Middle frontal gyrus (tissue), 1 donor: ENCODE results near the gene ABO.
"Not testable (repeated sequence)": the region's sequence is repeated elsewhere in the genome, so short reads cannot be mapped to it uniquely, and the experiment has no call there.

Experiments
- DNase-seq: peaks from one replicate; pipeline ENCODE4 v3.0.0-alpha.2; 2015; ENCODE audit warnings: low spot score; ENCODE audit errors: extremely low spot score

ABO gene

GRCh38 chr9:133275105-133276000, at the start of gene ABO:
ABO (minus strand) TSS chr9:133275201.
- no peak for DNase-seq

DNA sequence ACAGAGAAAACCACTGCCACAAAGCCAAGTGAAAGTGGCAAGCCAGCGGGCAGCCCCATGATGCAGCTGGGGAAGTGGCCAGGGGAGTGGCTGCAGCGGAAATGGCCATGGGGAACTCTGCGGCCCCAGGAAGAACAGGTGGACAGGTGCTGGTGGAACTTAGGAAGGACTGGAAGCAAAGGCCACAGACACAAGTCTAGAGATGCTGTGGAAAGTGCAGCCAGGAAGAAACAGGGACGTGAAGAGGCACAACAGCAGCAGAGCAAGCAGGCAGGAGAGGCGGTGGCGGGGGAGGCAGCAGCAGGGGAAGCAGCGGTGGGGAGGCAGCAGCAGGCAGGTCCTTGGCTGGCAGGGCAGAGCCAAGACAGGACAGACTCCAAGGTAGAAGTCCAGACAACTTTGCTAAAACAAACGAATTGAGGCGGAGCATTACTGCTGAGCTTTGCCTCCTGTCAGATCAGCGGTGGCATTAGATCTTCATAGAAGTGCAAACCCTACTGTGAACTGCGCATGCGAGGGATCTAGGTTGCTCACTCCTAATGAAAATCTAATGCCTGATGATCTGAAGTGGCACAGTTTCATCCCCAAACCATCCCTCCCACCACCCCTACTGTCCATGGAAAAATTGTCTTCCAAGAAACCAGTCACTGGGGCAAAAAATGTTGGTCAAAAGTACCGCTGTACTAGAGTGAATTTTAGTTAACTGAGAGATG, 49.1 kb upstream of the ABO start:
- no peak for DNase-seq

GRCh38 chr9:133323211-133323610, 48.2 kb upstream of the ABO start:
- DNase-seq: no peak

GRCh38 chr9:133322701-133323100, 47.7 kb upstream of the ABO start:
- DNase-seq: no peak

DNA sequence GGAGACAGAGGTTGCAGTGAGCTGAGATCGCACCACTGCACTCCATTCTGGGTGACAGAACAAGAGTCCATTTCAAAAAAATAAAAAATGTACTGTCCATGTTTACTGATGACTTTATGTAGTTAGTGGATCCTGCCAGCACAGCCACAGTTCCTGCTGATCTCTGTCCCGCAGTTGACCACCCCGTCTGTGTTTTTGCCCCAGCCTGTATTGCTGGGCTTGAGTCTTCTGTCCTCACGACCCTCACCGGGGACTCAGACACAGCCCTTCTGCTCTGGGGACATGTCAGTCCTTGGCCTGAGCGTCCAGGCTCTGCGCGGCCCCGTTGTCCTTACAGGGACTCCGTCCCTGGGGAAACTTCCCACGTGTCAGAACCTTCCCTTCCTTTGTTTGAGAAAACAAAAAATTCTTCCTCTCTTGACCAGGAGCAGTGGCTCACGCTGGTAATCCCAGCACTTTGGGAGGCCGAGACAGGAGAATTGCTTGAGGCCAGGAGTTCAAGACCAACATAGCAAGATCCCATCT, 46.5 kb upstream of the ABO start:
- DNase-seq: no peak

- no peak for DNase-seq
Observed at GRCh38 chr9:133320421-133320881, 45.5 kb upstream of the ABO start.

GRCh38 chr9:133317551-133317950, 42.5 kb upstream of the ABO start:
- DNase-seq: not testable (repeated sequence)

DNA sequence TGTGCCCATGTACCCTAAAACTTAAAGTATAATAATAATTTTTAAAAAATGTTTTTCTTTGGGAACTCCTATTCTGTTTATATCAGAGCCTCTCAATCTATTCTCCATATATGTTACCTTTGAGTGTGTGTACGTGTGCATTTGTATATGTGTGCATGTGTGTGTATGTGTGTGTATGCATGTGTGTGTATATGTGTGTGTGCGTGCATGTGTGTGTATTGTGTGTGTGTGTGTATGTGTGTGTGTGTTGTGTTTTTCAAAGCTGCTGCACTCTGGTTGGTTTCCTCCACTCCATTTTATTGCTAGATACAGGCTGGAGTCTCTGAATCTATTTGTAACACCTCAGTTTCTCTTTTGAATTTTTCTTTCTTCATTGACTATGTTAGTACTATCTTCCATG, 41.0 kb upstream of the ABO start:
- no peak for DNase-seq

DNA sequence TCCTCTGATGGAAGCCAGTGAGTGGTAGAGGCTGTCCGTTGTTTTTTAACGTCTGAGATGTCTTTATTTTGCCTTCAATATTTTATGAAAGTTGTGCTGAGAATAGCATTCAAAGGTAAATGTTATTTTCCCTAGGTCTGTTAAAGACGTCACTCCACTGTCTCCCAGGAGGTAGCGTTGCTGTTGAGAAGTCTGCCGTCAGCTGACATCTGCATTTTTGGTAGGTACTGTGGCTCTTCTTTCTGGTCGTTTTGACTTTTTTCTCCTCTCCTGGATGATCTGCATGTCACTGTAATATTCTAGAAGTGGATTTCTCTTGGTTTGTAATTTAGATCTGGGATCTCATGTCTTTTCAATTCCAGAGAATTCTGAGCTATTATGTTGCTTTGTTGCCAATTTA, 34.6 kb upstream of the ABO start:
- no peak for DNase-seq

DNA sequence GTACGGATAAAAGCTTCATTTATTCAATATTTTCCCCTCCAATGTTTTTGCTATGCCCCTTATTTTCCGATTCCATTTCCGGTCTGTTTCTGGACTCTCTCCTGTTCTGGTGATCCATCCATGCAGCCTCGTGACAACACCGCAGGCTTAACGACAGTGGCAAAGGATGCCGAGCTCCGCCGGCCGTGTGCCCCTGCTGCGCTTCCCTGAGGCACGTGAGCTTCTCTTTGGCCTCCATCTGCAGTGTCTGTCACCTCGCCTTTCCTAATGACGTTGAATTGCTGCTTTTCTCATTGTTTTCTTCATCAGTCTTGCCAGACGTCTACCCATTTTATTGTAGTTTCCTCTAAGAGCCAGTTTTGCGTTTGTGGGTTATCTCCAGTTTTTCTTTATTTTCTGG, 32.3 kb upstream of the ABO start:
- no peak for DNase-seq

DNA sequence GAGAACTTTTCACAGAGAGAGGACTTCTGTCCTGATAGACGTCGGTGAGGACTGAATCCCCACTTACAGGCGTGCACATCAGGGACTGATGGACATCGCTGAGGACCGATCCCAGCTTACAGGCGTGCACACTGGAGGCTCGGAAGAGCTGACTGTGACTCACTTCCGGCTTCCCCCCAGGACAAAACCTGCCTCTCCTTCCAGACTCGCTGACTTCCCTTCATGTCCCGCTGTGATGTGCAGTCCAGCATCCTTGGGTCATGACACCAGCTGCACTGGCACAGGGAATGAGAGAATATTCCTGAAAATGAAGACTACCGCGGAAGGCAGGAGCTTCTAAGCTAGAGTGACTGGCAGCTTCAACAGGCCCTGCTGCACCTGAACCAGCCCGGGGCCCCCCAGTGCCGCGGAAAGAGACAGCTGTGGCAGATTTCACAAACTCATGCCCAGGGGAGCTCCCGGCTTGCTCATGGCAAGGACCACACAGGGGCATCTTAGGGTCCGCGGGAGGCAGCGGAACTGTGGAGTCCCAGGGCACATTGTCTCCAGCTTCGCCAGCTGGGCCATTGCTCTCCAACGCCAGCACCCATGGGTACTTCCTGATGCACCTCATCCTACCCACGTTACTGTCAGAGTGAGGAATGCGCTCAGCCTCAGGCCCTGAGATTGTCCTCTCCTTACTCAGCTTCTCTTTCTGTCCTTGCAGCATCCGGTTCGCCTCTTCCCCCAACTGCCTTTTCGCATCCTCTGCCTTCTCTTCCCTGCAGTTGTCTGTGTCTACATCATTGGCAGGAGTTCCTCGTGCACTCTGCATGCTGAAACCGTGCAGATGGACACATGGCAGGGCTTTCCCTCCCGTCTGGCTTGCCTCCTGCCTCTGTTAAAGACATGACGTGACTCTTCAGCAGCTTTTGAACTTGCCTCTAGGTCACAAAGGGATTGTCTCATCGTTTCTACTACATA, 31.5 kb upstream of the ABO start:
- DNase-seq: no peak

GRCh38 chr9:133305731-133306130, 30.7 kb upstream of the ABO start:
- no peak for DNase-seq

- DNase-seq: no peak
Observed at GRCh38 chr9:133304477-133305377, 29.7 kb upstream of the ABO start.

- DNase-seq: no peak
Observed at GRCh38 chr9:133304158-133304470, 29.1 kb upstream of the ABO start.

- no peak for DNase-seq
Observed at GRCh38 chr9:133303266-133304157, 28.5 kb upstream of the ABO start.

- no peak for DNase-seq
Observed at GRCh38 chr9:133301253-133302230, 26.5 kb upstream of the ABO start.

DNA sequence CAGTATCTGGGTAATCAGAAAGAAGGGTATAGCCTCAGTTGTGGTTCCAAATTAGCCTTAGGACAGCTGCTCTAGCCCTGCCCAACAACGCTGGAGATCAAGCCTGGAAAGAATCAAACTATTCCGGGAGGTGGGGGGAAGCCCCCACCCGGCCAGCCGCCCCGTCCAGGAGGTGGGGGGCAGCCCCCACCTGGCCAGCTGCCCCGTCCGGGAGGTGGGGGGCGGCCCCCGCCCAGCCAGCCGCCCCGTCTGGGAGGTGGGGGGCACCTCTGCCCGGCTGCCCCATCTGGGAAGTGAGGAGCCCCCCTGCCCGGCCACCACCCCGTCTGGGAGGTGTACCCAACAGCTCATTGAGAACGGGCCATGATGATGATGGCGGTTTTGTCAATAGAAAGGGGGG, 25.0 kb upstream of the ABO start:
- DNase-seq: not testable (repeated sequence)

GRCh38 chr9:133294257-133294656, 19.3 kb upstream of the ABO start:
- no peak for DNase-seq
